Loucy (cell line): ENCODE data around the gene ARL4D.
A peak's percentile ranks its signal among the peaks of the same experiment; 100 is the strongest.

ENCODE experiments used
- H2AFZ ChIP-seq: fragments of 200-600 bp; sonication (generic); 2 replicates; pipeline ENCODE4 v1.6.0; 2016; ENCODE audit warnings: antibody characterized with exemption, mild to moderate bottlenecking, low read length, moderate library complexity
- H3F3A ChIP-seq: fragments of 200-600 bp; 2 replicates; pipeline ENCODE4 v1.6.0; 2016; ENCODE audit warnings: antibody characterized with exemption, low read depth, mild to moderate bottlenecking
- H3K27me3 ChIP-seq: fragments of 200-600 bp; sonication (generic); 2 replicates; pipeline ENCODE4 v1.6.1; 2014; ENCODE audit warnings: low read length, mild to moderate bottlenecking; ENCODE audit not compliant: insufficient read depth, poor library complexity, severe bottlenecking
- H3K36me3 ChIP-seq: fragments of 200-600 bp; sonication (generic); 2 replicates; pipeline ENCODE4 v1.6.1; 2016; ENCODE audit warnings: low read length; ENCODE audit not compliant: insufficient read depth
- H3K4me1 ChIP-seq: fragments of 200-600 bp; sonication (generic); 2 replicates; pipeline ENCODE4 v1.5.1; 2014; ENCODE audit warnings: low read length, mild to moderate bottlenecking; ENCODE audit not compliant: insufficient read depth, poor library complexity, severe bottlenecking
- H3K4me2 ChIP-seq: fragments of 200-600 bp; sonication (generic); 2 replicates; pipeline ENCODE4 v1.6.0; 2014; ENCODE audit warnings: antibody characterized with exemption, low read length, low read depth, mild to moderate bottlenecking; ENCODE audit not compliant: poor library complexity, severe bottlenecking
- H3K4me3 ChIP-seq: fragments of 200-600 bp; sonication (generic); 2 replicates; pipeline ENCODE4 v1.5.1; 2014; ENCODE audit warnings: low read length, mild to moderate bottlenecking, mixed read lengths; ENCODE audit not compliant: poor library complexity, severe bottlenecking
- H3K79me2 ChIP-seq: fragments of 200-600 bp; sonication (generic); 2 replicates; pipeline ENCODE4 v1.6.1; 2014; ENCODE audit warnings: low read length; ENCODE audit not compliant: insufficient read depth
- H3K9ac ChIP-seq: fragments of 200-600 bp; sonication (generic); 2 replicates; pipeline ENCODE4 v1.6.0; 2014; ENCODE audit warnings: mild to moderate bottlenecking, low read depth, low read length, moderate library complexity; ENCODE audit not compliant: poor library complexity, severe bottlenecking
- H3K9me2 ChIP-seq: fragments of 200-600 bp; sonication (generic); replicated peaks from 2 replicates; pipeline ENCODE4 v1.6.1; 2016; ENCODE audit warnings: low read depth, low read length, mixed read lengths
- H3K9me3 ChIP-seq: fragments of 200-600 bp; sonication (generic); 2 replicates; pipeline ENCODE4 v1.6.1; 2014; ENCODE audit warnings: mild to moderate bottlenecking, antibody characterized with exemption, low read length, low read depth; ENCODE audit not compliant: insufficient read depth
- H4K20me1 ChIP-seq: fragments of 200-600 bp; sonication (generic); 2 replicates; pipeline ENCODE4 v1.6.0; 2014; ENCODE audit warnings: antibody characterized with exemption, low read length, mild to moderate bottlenecking; ENCODE audit not compliant: insufficient read depth, poor library complexity, severe bottlenecking
- CTCF ChIP-seq: fragments of 200-600 bp; sonication (generic); conservative IDR thresholded peaks from 2 replicates; pipeline ENCODE4 v1.5.1; 2014; ENCODE audit warnings: mild to moderate bottlenecking, antibody characterized with exemption, low read length
- EZH2phosphoT487 ChIP-seq: fragments of 200-600 bp; IDR thresholded peaks from 2 replicates; pipeline ENCODE4 v1.6.1; 2018; ENCODE audit warnings: antibody characterized with exemption, mild to moderate bottlenecking, moderate library complexity, borderline replicate concordance

ARL4D gene

GRCh38 chr17:43385046-43385831, 13.6 kb upstream of the ARL4D start:
- H3K9me2 ChIP-seq: no peaks in the 10 kb centered on the region
- no peak overlapping the region for H3K9ac ChIP-seq
- no peak overlapping the region for H3K4me3 ChIP-seq
- H4K20me1 ChIP-seq: no peaks in the 10 kb centered on the region
- peaks cover 12% of the 10 kb centered on the region for H3K4me1 ChIP-seq
- H3K9me3 ChIP-seq: peaks cover 3% of the 10 kb centered on the region; the same call in 1 of the 2 replicates
- TF ChIP-seq EZH2phosphoT487 (no peak), CTCF (no peak)
- H3K79me2 ChIP-seq: no peaks in the 10 kb centered on the region
- H3F3A ChIP-seq: no peaks in the 10 kb centered on the region
- H3K36me3 ChIP-seq: no peaks in the 10 kb centered on the region
- H2AFZ ChIP-seq: no peak overlapping the region
- H3K27me3 ChIP-seq: no peaks in the 10 kb centered on the region
- H3K4me2 ChIP-seq: no peak overlapping the region

GRCh38 chr17:43388359-43389045, 10.3 kb upstream of the ARL4D start:
- Histone ChIP-seq H3K36me3 (no peaks in the 10 kb centered on the region), H3K9me3 (no peaks in the 10 kb centered on the region), H3K9ac (peak overlapping the region; percentile 82), H4K20me1 (no peaks in the 10 kb centered on the region), H3K27me3 (no peaks in the 10 kb centered on the region), H3K9me2 (no peaks in the 10 kb centered on the region), H3K4me2 (peak overlapping the region; percentile 89), H3K79me2 (no peaks in the 10 kb centered on the region), H3K4me3 (peak overlapping the region; percentile 93), H2AFZ (peak overlapping the region; percentile 90), H3F3A (no peaks in the 10 kb centered on the region), H3K4me1 (peaks cover 12% of the 10 kb centered on the region)
- TF ChIP-seq CTCF: no peak
- TF ChIP-seq EZH2phosphoT487: no peak

GRCh38 chr17:43389046-43389947, 9.5 kb upstream of the ARL4D start:
- H3K9ac ChIP-seq: peak overlapping the region; percentile 82
- H3K79me2 ChIP-seq: no peaks in the 10 kb centered on the region
- TF ChIP-seq CTCF (peak; percentile 92), EZH2phosphoT487 (no peak)
- peaks cover 16% of the 10 kb centered on the region for H3K4me1 ChIP-seq
- H3K4me3 ChIP-seq: peak overlapping the region; percentile 93
- no peaks in the 10 kb centered on the region for H3K9me2 ChIP-seq
- H4K20me1 ChIP-seq: no peaks in the 10 kb centered on the region
- no peaks in the 10 kb centered on the region for H3K9me3 ChIP-seq
- H2AFZ ChIP-seq: peak overlapping the region; percentile 90
- H3K27me3 ChIP-seq: no peaks in the 10 kb centered on the region
- peak overlapping the region; percentile 89 for H3K4me2 ChIP-seq
- H3F3A ChIP-seq: no peaks in the 10 kb centered on the region
- no peaks in the 10 kb centered on the region for H3K36me3 ChIP-seq
